ENCODE measurements around the gene SLBP.

SLBP gene

GRCh38 chr4:1653776-1654175 is 58.3 kb downstream of the SLBP start:
- Histone ChIP-seq H3K4me3 (ENCODE audit: insufficient read depth, low read depth, low read length) (no peak overlapping the region), H3K9me3 (ENCODE audit: control insufficient read depth, low read length) (no peaks in the 10 kb centered on the region), H3K27me3 (ENCODE audit: control insufficient read depth, insufficient read depth, low read length, poor library complexity, severe bottlenecking) (no peaks in the 10 kb centered on the region), H3K27ac (ENCODE audit: insufficient read depth, low read depth, low read length, poor library complexity, severe bottlenecking) (no peak overlapping the region), H3K36me3 (ENCODE audit: control insufficient read depth, insufficient read depth, low read length) (no peaks in the 10 kb centered on the region), H3K4me1 (ENCODE audit: control insufficient read depth, insufficient read depth, low read length) (no peaks in the 10 kb centered on the region)
- WGBS, 2 experiments, result 89 to 91% methylated on average over 10 of the region's 10 CpGs

- Histone ChIP-seq H3K9me3 (ENCODE audit: control insufficient read depth, low read length) (no peaks in the 10 kb centered on the region), H3K27me3 (ENCODE audit: control insufficient read depth, insufficient read depth, low read length, poor library complexity, severe bottlenecking) (no peaks in the 10 kb centered on the region), H3K4me3 (ENCODE audit: insufficient read depth, low read depth, low read length) (no peak overlapping the region), H3K4me1 (ENCODE audit: control insufficient read depth, insufficient read depth, low read length) (no peaks in the 10 kb centered on the region), H3K36me3 (ENCODE audit: control insufficient read depth, insufficient read depth, low read length) (no peaks in the 10 kb centered on the region), H3K27ac (ENCODE audit: insufficient read depth, low read depth, low read length, poor library complexity, severe bottlenecking) (no peak overlapping the region)
- WGBS, 2 experiments, result 85 to 90% methylated on average over 13 of the region's 13 CpGs
Observed at GRCh38 chr4:1652088-1652487, 60.0 kb downstream of the SLBP start.

- no peaks in the 10 kb centered on the region for H3K9me3 ChIP-seq (ENCODE audit: control insufficient read depth, low read length)
- H3K4me1 ChIP-seq (ENCODE audit: control insufficient read depth, insufficient read depth, low read length), result no peaks in the 10 kb centered on the region
- H3K36me3 ChIP-seq (ENCODE audit: control insufficient read depth, insufficient read depth, low read length), result no peaks in the 10 kb centered on the region
- WGBS, 2 experiments, result 94 to 96% methylated on average over 13 of the region's 13 CpGs
- no peaks in the 10 kb centered on the region for H3K27me3 ChIP-seq (ENCODE audit: control insufficient read depth, insufficient read depth, low read length, poor library complexity, severe bottlenecking)
- no peak overlapping the region for H3K4me3 ChIP-seq (ENCODE audit: insufficient read depth, low read depth, low read length)
- no peak overlapping the region for H3K27ac ChIP-seq (ENCODE audit: insufficient read depth, low read depth, low read length, poor library complexity, severe bottlenecking)
Observed at GRCh38 chr4:1651609-1652008, 60.5 kb downstream of the SLBP start.

GRCh38 chr4:1648962-1649361 is 63.2 kb downstream of the SLBP start:
- Histone ChIP-seq H3K27me3 (ENCODE audit: control insufficient read depth, insufficient read depth, low read length, poor library complexity, severe bottlenecking) (no peaks in the 10 kb centered on the region), H3K4me3 (ENCODE audit: insufficient read depth, low read depth, low read length) (no peak overlapping the region), H3K36me3 (ENCODE audit: control insufficient read depth, insufficient read depth, low read length) (no peaks in the 10 kb centered on the region), H3K4me1 (ENCODE audit: control insufficient read depth, insufficient read depth, low read length) (peaks cover 14% of the 10 kb centered on the region), H3K9me3 (ENCODE audit: control insufficient read depth, low read length) (no peaks in the 10 kb centered on the region), H3K27ac (ENCODE audit: insufficient read depth, low read depth, low read length, poor library complexity, severe bottlenecking) (no peak overlapping the region)
- 82 to 85% methylated on average over 3 of the region's 3 CpGs for WGBS, 2 experiments

GRCh38 chr4:1647432-1647831 is 64.7 kb downstream of the SLBP start:
- no peaks in the 10 kb centered on the region for H3K9me3 ChIP-seq (ENCODE audit: control insufficient read depth, low read length)
- 93% methylated on average over 19 of the region's 19 CpGs for WGBS, 2 experiments
- peaks cover 14% of the 10 kb centered on the region for H3K4me1 ChIP-seq (ENCODE audit: control insufficient read depth, insufficient read depth, low read length)
- H3K27ac ChIP-seq (ENCODE audit: insufficient read depth, low read depth, low read length, poor library complexity, severe bottlenecking), result no peak overlapping the region
- no peaks in the 10 kb centered on the region for H3K27me3 ChIP-seq (ENCODE audit: control insufficient read depth, insufficient read depth, low read length, poor library complexity, severe bottlenecking)
- H3K36me3 ChIP-seq (ENCODE audit: control insufficient read depth, insufficient read depth, low read length), result no peaks in the 10 kb centered on the region
- no peak overlapping the region for H3K4me3 ChIP-seq (ENCODE audit: insufficient read depth, low read depth, low read length)

- no peak overlapping the region for H3K27ac ChIP-seq (ENCODE audit: insufficient read depth, low read depth, low read length, poor library complexity, severe bottlenecking)
- H3K4me3 ChIP-seq (ENCODE audit: insufficient read depth, low read depth, low read length), result no peak overlapping the region
- 89 to 94% methylated on average over 7 of the region's 7 CpGs for WGBS, 2 experiments
- no peaks in the 10 kb centered on the region for H3K9me3 ChIP-seq (ENCODE audit: control insufficient read depth, low read length)
- no peaks in the 10 kb centered on the region for H3K36me3 ChIP-seq (ENCODE audit: control insufficient read depth, insufficient read depth, low read length)
- H3K4me1 ChIP-seq (ENCODE audit: control insufficient read depth, insufficient read depth, low read length), result peaks cover 14% of the 10 kb centered on the region
- H3K27me3 ChIP-seq (ENCODE audit: control insufficient read depth, insufficient read depth, low read length, poor library complexity, severe bottlenecking), result no peaks in the 10 kb centered on the region
Observed at GRCh38 chr4:1646690-1647089, 65.4 kb downstream of the SLBP start.

- Histone ChIP-seq H3K27me3 (ENCODE audit: control insufficient read depth, insufficient read depth, low read length, poor library complexity, severe bottlenecking) (no peaks in the 10 kb centered on the region), H3K27ac (ENCODE audit: insufficient read depth, low read depth, low read length, poor library complexity, severe bottlenecking) (no peak overlapping the region), H3K4me1 (ENCODE audit: control insufficient read depth, insufficient read depth, low read length) (peaks cover 14% of the 10 kb centered on the region), H3K36me3 (ENCODE audit: control insufficient read depth, insufficient read depth, low read length) (no peaks in the 10 kb centered on the region), H3K4me3 (ENCODE audit: insufficient read depth, low read depth, low read length) (no peak overlapping the region), H3K9me3 (ENCODE audit: control insufficient read depth, low read length) (no peaks in the 10 kb centered on the region)
- WGBS, 2 experiments, result 42 to 44% methylated on average over 21 of the region's 21 CpGs
Observed at GRCh38 chr4:1644891-1645657, 67.0 kb downstream of the SLBP start.

- no peaks in the 10 kb centered on the region for H3K36me3 ChIP-seq (ENCODE audit: control insufficient read depth, insufficient read depth, low read length)
- 95 to 96% methylated on average over 48 of the region's 48 CpGs for WGBS, 2 experiments
- peaks cover 14% of the 10 kb centered on the region for H3K4me1 ChIP-seq (ENCODE audit: control insufficient read depth, insufficient read depth, low read length)
- no peaks in the 10 kb centered on the region for H3K27me3 ChIP-seq (ENCODE audit: control insufficient read depth, insufficient read depth, low read length, poor library complexity, severe bottlenecking)
- no peak overlapping the region for H3K27ac ChIP-seq (ENCODE audit: insufficient read depth, low read depth, low read length, poor library complexity, severe bottlenecking)
- no peak overlapping the region for H3K4me3 ChIP-seq (ENCODE audit: insufficient read depth, low read depth, low read length)
- H3K9me3 ChIP-seq (ENCODE audit: control insufficient read depth, low read length), result no peaks in the 10 kb centered on the region
Observed at GRCh38 chr4:1643971-1644735, 68.0 kb downstream of the SLBP start.
